Activated CD4-positive, alpha-beta T cell treated with anti-CD3 and anti-CD28 coated beads, Interleukin-2, Interleukin-4, amounts not matched to agents 100 ng/mL and 50 ng/mL, durations not matched to agents 16 hours and 8 hours (primary cell): Measurements from ENCODE around the gene RTN4.

Experiments used
- DNase-seq: peaks from one replicate; pipeline ENCODE4 v3.0.0-alpha.2; 2020; ENCODE audit warnings: low spot score

RTN4 gene

GRCh38 chr2:54967759-54968365, 82.4 kb downstream of the RTN4 start:
- DNase-seq, result no peak

- no peak for DNase-seq
Observed at GRCh38 chr2:54967269-54967668, 83.0 kb downstream of the RTN4 start.

GRCh38 chr2:54966837-54967236, 83.4 kb downstream of the RTN4 start:
- DNase-seq, result no peak

GRCh38 chr2:54966165-54966832, 84.0 kb downstream of the RTN4 start:
- DNase-seq, result no peak

GRCh38 chr2:54965425-54965824, 84.8 kb downstream of the RTN4 start:
- DNase-seq, result no peak

- no peak for DNase-seq
Observed at GRCh38 chr2:54964816-54965215, 85.4 kb downstream of the RTN4 start.

- no peak for DNase-seq
Observed at GRCh38 chr2:54964271-54964670, 86.0 kb downstream of the RTN4 start.

GRCh38 chr2:54963476-54963875, 86.8 kb downstream of the RTN4 start:
- no peak for DNase-seq

GRCh38 chr2:54962935-54963440, 87.3 kb downstream of the RTN4 start:
- DNase-seq, result no peak

GRCh38 chr2:54962511-54962910, 87.7 kb downstream of the RTN4 start:
- DNase-seq, result no peak

- no peak for DNase-seq
Observed at GRCh38 chr2:54960164-54960563, 90.1 kb downstream of the RTN4 start.

GRCh38 chr2:54958717-54959371, 91.4 kb downstream of the RTN4 start:
- DNase-seq, result no peak

- DNase-seq, result no peak
Observed at GRCh38 chr2:54957321-54957999, 92.8 kb downstream of the RTN4 start.

GRCh38 chr2:54956111-54956627, 94.1 kb downstream of the RTN4 start:
- no peak for DNase-seq

- no peak for DNase-seq
Observed at GRCh38 chr2:54955358-54956110, 94.7 kb downstream of the RTN4 start.

- DNase-seq, result no peak
Observed at GRCh38 chr2:54954705-54955357, 95.4 kb downstream of the RTN4 start.

- DNase-seq, result no peak
Observed at GRCh38 chr2:54954158-54954557, 96.1 kb downstream of the RTN4 start.

- DNase-seq, result no peak
Observed at GRCh38 chr2:54952978-54953456, 97.2 kb downstream of the RTN4 start.

- no peak for DNase-seq
Observed at GRCh38 chr2:54952425-54952824, 97.8 kb downstream of the RTN4 start.

GRCh38 chr2:54950811-54951210, 99.4 kb downstream of the RTN4 start:
- DNase-seq, result no peak

- no peak for DNase-seq
Observed at GRCh38 chr2:54949431-54949830, 100.8 kb downstream of the RTN4 start.
